SK-N-SH treated with all-trans-retinoic acid at 6 μM for 48 hours (cell line): ENCODE data around the gene SCN2B.

Source experiments
- ATAC-seq: fragments of 200-7000 bp; cut with Tn5 transposase; 3 replicates; pipeline ENCODE4 v1.9.1; 2020; ENCODE audit warnings: mild to moderate bottlenecking, moderate library complexity
- BACH2 ChIP-seq: fragments of 250-450 bp; sonication (Bioruptor Pico); IDR thresholded peaks from 2 replicates; pipeline ENCODE4 v1.9.0; 2021; ENCODE audit warnings: mild to moderate bottlenecking, borderline replicate concordance
- CREB5 ChIP-seq: fragments of 250-450 bp; sonication (Bioruptor Pico); IDR thresholded peaks from 2 replicates; pipeline ENCODE4 v1.5.1; 2020; ENCODE audit warnings: low read depth, mild to moderate bottlenecking, moderate library complexity
- CSDC2 ChIP-seq: fragments of 250-450 bp; sonication (Bioruptor Pico); IDR thresholded peaks from 2 replicates; pipeline ENCODE4 v1.5.0; 2020; ENCODE audit warnings: mild to moderate bottlenecking, moderate library complexity
- CSRNP3 ChIP-seq: fragments of 250-450 bp; sonication (Bioruptor Pico); IDR thresholded peaks from 2 replicates; pipeline ENCODE4 v1.5.1; 2021; ENCODE audit warnings: mild to moderate bottlenecking, moderate library complexity
- ESRRG ChIP-seq: fragments of 250-450 bp; sonication (Bioruptor Pico); IDR thresholded peaks from 2 replicates; pipeline ENCODE4 v1.6.1; 2021; ENCODE audit warnings: mild to moderate bottlenecking
- ISL1 ChIP-seq: fragments of 250-450 bp; sonication (Bioruptor Pico); IDR thresholded peaks from 2 replicates; pipeline ENCODE4 v2.1.2; 2022; ENCODE audit warnings: mild to moderate bottlenecking, moderate library complexity
- OSR1 ChIP-seq: fragments of 250-450 bp; sonication (Bioruptor Pico); IDR thresholded peaks from 2 replicates; pipeline ENCODE4 v1.8.0; 2022; ENCODE audit warnings: moderate library complexity, mild to moderate bottlenecking, inconsistent platforms
- PATZ1 ChIP-seq: fragments of 250-450 bp; sonication (Bioruptor Pico); IDR thresholded peaks from 2 replicates; pipeline ENCODE4 v1.8.0; 2020; ENCODE audit warnings: mild to moderate bottlenecking, moderate library complexity, borderline replicate concordance
- POU6F1 ChIP-seq: fragments of 250-450 bp; sonication (Bioruptor Pico); IDR thresholded peaks from 2 replicates; pipeline ENCODE4 v1.8.0; 2021; ENCODE audit warnings: low read depth, mild to moderate bottlenecking, moderate library complexity, borderline replicate concordance
- RARB ChIP-seq: fragments of 250-450 bp; sonication (Bioruptor Pico); IDR thresholded peaks from 2 replicates; pipeline ENCODE4 v1.8.0; 2021; ENCODE audit warnings: mild to moderate bottlenecking, moderate library complexity
- SNAI2 ChIP-seq: fragments of 250-450 bp; sonication (Bioruptor Pico); IDR thresholded peaks from 2 replicates; pipeline ENCODE4 v1.5.0; 2020; ENCODE audit warnings: mild to moderate bottlenecking, moderate library complexity
- TCF4 ChIP-seq: fragments of 250-450 bp; sonication (Bioruptor Pico); IDR thresholded peaks from 2 replicates; pipeline ENCODE4 v1.8.0; 2021; ENCODE audit warnings: mild to moderate bottlenecking, moderate library complexity, borderline replicate concordance
- TOX ChIP-seq: fragments of 250-450 bp; sonication (Bioruptor Pico); IDR thresholded peaks from 2 replicates; pipeline ENCODE4 v1.8.0; 2021; ENCODE audit warnings: mild to moderate bottlenecking, moderate library complexity, borderline replicate concordance
- TSHZ2 ChIP-seq: fragments of 250-450 bp; sonication (Bioruptor Pico); IDR thresholded peaks from 2 replicates; pipeline ENCODE4 v1.5.0; 2020; ENCODE audit warnings: mild to moderate bottlenecking, moderate library complexity
- ZC3H10 ChIP-seq: fragments of 250-450 bp; sonication (Bioruptor Pico); IDR thresholded peaks from 2 replicates; pipeline ENCODE4 v1.5.1; 2021; ENCODE audit warnings: mild to moderate bottlenecking, moderate library complexity
- ZFP3 ChIP-seq: fragments of 250-450 bp; sonication (Bioruptor Pico); IDR thresholded peaks from 2 replicates; pipeline ENCODE4 v1.5.0; 2020; ENCODE audit warnings: mild to moderate bottlenecking, moderate library complexity
- ZFP30 ChIP-seq: fragments of 450-650 bp; formaldehyde crosslinking; IDR thresholded peaks from 2 replicates; pipeline ENCODE4 v1.5.0; 2022; ENCODE audit warnings: mild to moderate bottlenecking, moderate library complexity
- ZNF565 ChIP-seq: fragments of 450-650 bp; formaldehyde crosslinking; conservative IDR thresholded peaks from 2 replicates; pipeline ENCODE4 v1.5.0; 2020; ENCODE audit warnings: low read depth, mild to moderate bottlenecking, moderate library complexity
- ZNF70 ChIP-seq: fragments of 450-650 bp; formaldehyde crosslinking; IDR thresholded peaks from 2 replicates; pipeline ENCODE4 v1.5.0; 2020; ENCODE audit warnings: mild to moderate bottlenecking, moderate library complexity
- ZNF8 ChIP-seq: fragments of 450-650 bp; formaldehyde crosslinking; IDR thresholded peaks from 2 replicates; pipeline ENCODE4 v1.5.0; 2020; ENCODE audit warnings: mild to moderate bottlenecking, moderate library complexity

Gene SCN2B

GRCh38 chr11:118139578-118139977 is 36.9 kb downstream of the SCN2B start:
- no peak for TF ChIP-seq ESRRG (CRISPR knock-in tag)
- TF ChIP-seq ISL1 = peak; percentile 28; the same call in 1 of the 2 replicates
- TF ChIP-seq TCF4 (CRISPR knock-in tag) = no peak
- ATAC-seq = peak; percentile 28; the same call in 1 of the 3 replicates

- no peak for ATAC-seq
- TF ChIP-seq TSHZ2 (CRISPR knock-in tag) (no peak), CSRNP3 (CRISPR knock-in tag) (no peak), ZNF8 (CRISPR knock-in tag) (no peak), SNAI2 (CRISPR knock-in tag) (no peak), CSDC2 (CRISPR knock-in tag) (no peak), PATZ1 (CRISPR knock-in tag) (no peak), CREB5 (CRISPR knock-in tag) (no peak), ZFP3 (CRISPR knock-in tag) (no peak), ZFP30 (CRISPR knock-in tag) (no peak), ISL1 (no peak), ZNF565 (no peak), ZC3H10 (CRISPR knock-in tag) (no peak), TOX (CRISPR knock-in tag) (no peak), ESRRG (CRISPR knock-in tag) (no peak), RARB (CRISPR knock-in tag) (no peak), BACH2 (CRISPR knock-in tag) (no peak), POU6F1 (CRISPR knock-in tag) (no peak), ZNF70 (no peak), OSR1 (no peak)
These were observed 37.5 kb downstream of the SCN2B start for GRCh38 chr11:118138839-118139420.

- ATAC-seq = no peak
- TF ChIP-seq ZNF565 (no peak), TOX (CRISPR knock-in tag) (no peak), PATZ1 (CRISPR knock-in tag) (no peak), TCF4 (CRISPR knock-in tag) (no peak), ESRRG (CRISPR knock-in tag) (no peak), ZC3H10 (CRISPR knock-in tag) (no peak), RARB (CRISPR knock-in tag) (no peak)
- TF ChIP-seq, all 23 proteins: peak for 0
These were observed 39.6 kb downstream of the SCN2B start for GRCh38 chr11:118136801-118137200.
